K562 (cell line): Measurements from ENCODE around the gene COL20A1. TPM values are rescaled to one million over a fixed set of nuclear protein-coding genes. Genes with fewer than 3 reads are reported as not detected.

Experiments used
- ATAC-seq: fragments of 200-7000 bp; cut with Tn5 transposase; 3 replicates; pipeline ENCODE4 v1.9.1; 2020; ENCODE audit warnings: moderate library complexity
- BruUV-seq: library from RNA; stranded (reverse); fragments of 400-500 nt; replicated peaks from 2 replicates; lab custom pipeline; 2021; lab: Mats Ljungman, UMichigan
- CTCF ChIA-PET: fragments of 300-600 bp; formaldehyde crosslinking; extraction: SDS; loops from one replicate; lab custom pipeline; 2021; ENCODE audit warnings: low intra/inter-chr PET ratio; lab: Yijun Ruan, JAX
- POLR2A ChIA-PET: fragments of 300-600, 350-650 bp; sonication (Branson Sonifier 250); formaldehyde crosslinking; extraction: SDS; loops from one replicate; lab custom pipeline; 2021; ENCODE audit warnings: antibody characterized with exemption, inconsistent platforms; lab: Yijun Ruan, JAX
- DNase-seq, 4 experiments: peaks; one replicate each; pipeline versions ENCODE4 v3.0.0 to v3.0.0-alpha.2; 2011 to 2018; ENCODE audit warnings: low spot score in 3 of 4, mixed read lengths in 3 of 4; ENCODE audit errors: extremely low read depth in 1 of 4
- FAIRE-seq: peaks from 2 replicates; lab custom pipeline; 2011; peaks lifted over from hg19 to GRCh38; lab: Jason Lieb, UNC
- H2AFZ ChIP-seq: 2 replicates; pipeline ENCODE4 v1.6.0; 2011; ENCODE audit warnings: low read depth, low read length, control low read depth, inconsistent platforms
- H3K27ac ChIP-seq: fragments of 200-600 bp; 3 replicates; pipeline ENCODE4 v1.8.0; 2011; ENCODE audit warnings: low read depth, mild to moderate bottlenecking, control low read depth, inconsistent platforms, low read length, moderate library complexity, mixed read lengths; ENCODE audit errors: extremely low read depth
- H3K27me3 ChIP-seq, 2 experiments: fragments of 300-600 bp in 1 of 2; 2 replicates in 1 of 2; 3 replicates in 1 of 2; pipeline versions ENCODE4 v1.6.0 to v1.8.0; 2011; ENCODE audit warnings: inconsistent platforms in 2 of 2, low read length in 2 of 2, mild to moderate bottlenecking in 1 of 2, mixed read lengths in 1 of 2, moderate library complexity in 1 of 2; ENCODE audit not compliant: control insufficient read depth in 2 of 2, insufficient read depth in 2 of 2
- H3K36me3 ChIP-seq: fragments of 300-600 bp; 3 replicates; pipeline ENCODE4 v1.8.0; 2011; ENCODE audit warnings: mild to moderate bottlenecking, low read length, inconsistent platforms; ENCODE audit not compliant: control insufficient read depth, insufficient read depth
- H3K4me1 ChIP-seq, 2 experiments: fragments of 200-600 bp in 1 of 2; replicated peaks in 1 of 2; 2 replicates in 1 of 2; 3 replicates in 1 of 2; pipeline versions ENCODE4 v1.5.1 to v1.8.0; 2011; ENCODE audit warnings: inconsistent platforms in 2 of 2, low read length in 2 of 2, mild to moderate bottlenecking in 1 of 2, mixed read lengths in 1 of 2, moderate library complexity in 1 of 2; ENCODE audit not compliant: control insufficient read depth in 2 of 2, insufficient read depth in 2 of 2
- H3K4me2 ChIP-seq: 2 replicates; pipeline ENCODE4 v1.6.1; 2011; ENCODE audit warnings: low read length, control low read depth, inconsistent platforms, mixed read lengths; ENCODE audit not compliant: insufficient read depth
- H3K4me3 ChIP-seq: fragments of 200-600 bp; sonication (generic), shearing (Covaris generic); 2 replicates; pipeline ENCODE4 v1.5.1; 2016; ENCODE audit warnings: control low read depth, inconsistent platforms
- H3K79me2 ChIP-seq: fragments of 200-600 bp; 3 replicates; pipeline ENCODE4 v1.8.0; 2011; ENCODE audit warnings: low read length, inconsistent platforms; ENCODE audit not compliant: control insufficient read depth, insufficient read depth
- H3K9ac ChIP-seq, 2 experiments: 2 replicates each; pipeline versions ENCODE4 v1.6.0 to v1.6.1; 2011; ENCODE audit warnings: low read depth in 2 of 2, low read length in 2 of 2, control low read depth in 1 of 2, inconsistent platforms in 1 of 2, mild to moderate bottlenecking in 1 of 2, mixed read lengths in 1 of 2; ENCODE audit not compliant: insufficient read depth in 1 of 2
- H3K9me1 ChIP-seq: one replicate; pipeline ENCODE4 v1.6.0; 2011; ENCODE audit warnings: inconsistent platforms, mild to moderate bottlenecking, low read length, moderate library complexity; ENCODE audit not compliant: control insufficient read depth, insufficient read depth
- H3K9me3 ChIP-seq: replicated peaks from 2 replicates; pipeline ENCODE4 v1.5.1; 2011; ENCODE audit warnings: low read depth, low read length, inconsistent platforms; ENCODE audit not compliant: control insufficient read depth, insufficient read depth
- H4K20me1 ChIP-seq: replicated peaks from 2 replicates; pipeline ENCODE4 v1.6.1; 2011; ENCODE audit warnings: low read length, inconsistent platforms, mixed read lengths; ENCODE audit not compliant: control insufficient read depth, insufficient read depth
- EWSR1 ChIP-seq: fragments of 450-650 bp; IDR thresholded peaks from 2 replicates; pipeline ENCODE4 v1.6.1; 2018; ENCODE audit warnings: borderline replicate concordance, mild to moderate bottlenecking, low read depth, moderate library complexity; ENCODE audit not compliant: partially characterized antibody
- NCOA6 ChIP-seq: fragments of 450-650 bp; IDR thresholded peaks from 2 replicates; pipeline ENCODE4 v1.6.1; 2017; ENCODE audit warnings: mild to moderate bottlenecking
- NUFIP1 ChIP-seq: fragments of 450-650 bp; IDR thresholded peaks from 2 replicates; pipeline ENCODE4 v1.6.1; 2018; ENCODE audit not compliant: partially characterized antibody
- POLR2G ChIP-seq: fragments of 200-400 bp; formaldehyde crosslinking; IDR thresholded peaks from 2 replicates; pipeline ENCODE4 v1.6.1; 2017; ENCODE audit warnings: low read depth, mild to moderate bottlenecking, antibody characterized with exemption, low read length, moderate library complexity
- RFX7 ChIP-seq: fragments of 250-450 bp; sonication (Bioruptor Pico); IDR thresholded peaks from 2 replicates; pipeline ENCODE4 v1.5.1; 2021; ENCODE audit warnings: mild to moderate bottlenecking
- SMARCA5 ChIP-seq: fragments of 450-650 bp; IDR thresholded peaks from 2 replicates; pipeline ENCODE4 v1.6.1; 2016
- SNRNP70 ChIP-seq: fragments of 200-400 bp; formaldehyde crosslinking; optimal IDR thresholded peaks from 2 replicates; pipeline ENCODE3; 2017; ENCODE audit warnings: low read depth, low read length
- ZBTB33 ChIP-seq: sonication (generic); formaldehyde crosslinking; IDR thresholded peaks from 2 replicates; pipeline ENCODE4 v1.8.1; 2023; ENCODE audit warnings: mild to moderate bottlenecking, missing genetic modification reagents
- WGBS: fragments of 100-300 bp; shearing (Covaris generic); methylation state at CpG from one replicate; pipeline ENCODE4 v1.1.6; 2016; ENCODE audit warnings: low coverage, mixed read lengths; ENCODE audit not compliant: insufficient coverage; ENCODE audit errors: missing lambda C conversion rate; 5-methylcytosine and 5-hydroxymethylcytosine counted together
- in situ Hi-C: fragments of 300-500 bp; cut with MboI; formaldehyde crosslinking; loops from 4 replicates; pipeline ENCODE4 v1.15.0; 2018; ENCODE audit warnings: inconsistent platforms, mixed read lengths
- intact Hi-C: fragments of 100-400 bp; cut with micrococcal nuclease; formaldehyde crosslinking; loops from 2 replicates; pipeline ENCODE4 v1.14.2; 2022
- polyA plus RNA-seq, 8 experiments: library from polyadenylated mRNA; depleted of rRNA in 4 of 8; stranded (reverse) in 5 of 8; unstranded in 3 of 8; fragments of >200 nt; fragmentation: Nextera tagmentation in 2 of 8; fragmentation: Illumina TruSeq in 1 of 8; extraction: Ambion mirVana in 2 of 8; extraction: Trizol in 1 of 8; gene quantifications; 2 replicates each; pipeline versions ENCODE4 v1.2.1 to v1.2.3, GENCODE V29; 2011 to 2014; ENCODE audit warnings: inconsistent platforms in 1 of 8, missing spikeins in 1 of 8
- total RNA-seq, 7 experiments: library from RNA; depleted of rRNA in 6 of 7; stranded (reverse); fragments of >200 nt in 6 of 7; fragmentation: Illumina TruSeq in 2 of 7; extraction: Trizol in 2 of 7; gene quantifications; 2 replicates each; pipeline versions ENCODE4 v1.2.1 to v1.2.3, GENCODE V29; 2011 to 2021; ENCODE audit warnings: low replicate concordance in 1 of 7
- TF ChIP-seq, protein P1 (sequence below): fragments of 450-650 bp; formaldehyde crosslinking; IDR thresholded peaks from 2 replicates; pipeline ENCODE4 v1.4.0; 2022; ENCODE audit warnings: mild to moderate bottlenecking, moderate library complexity
- TF ChIP-seq, protein P2 (sequence below): fragments of 250-450 bp; sonication (Bioruptor Pico); IDR thresholded peaks from 2 replicates; pipeline ENCODE4 v1.5.0; 2021

Gene COL20A1
- total and polyA plus RNA-seq, 9 of the 15 experiments (the other 6 are each of a cell fraction or from before 2014, with no cell fraction given): not detected

DNA sequence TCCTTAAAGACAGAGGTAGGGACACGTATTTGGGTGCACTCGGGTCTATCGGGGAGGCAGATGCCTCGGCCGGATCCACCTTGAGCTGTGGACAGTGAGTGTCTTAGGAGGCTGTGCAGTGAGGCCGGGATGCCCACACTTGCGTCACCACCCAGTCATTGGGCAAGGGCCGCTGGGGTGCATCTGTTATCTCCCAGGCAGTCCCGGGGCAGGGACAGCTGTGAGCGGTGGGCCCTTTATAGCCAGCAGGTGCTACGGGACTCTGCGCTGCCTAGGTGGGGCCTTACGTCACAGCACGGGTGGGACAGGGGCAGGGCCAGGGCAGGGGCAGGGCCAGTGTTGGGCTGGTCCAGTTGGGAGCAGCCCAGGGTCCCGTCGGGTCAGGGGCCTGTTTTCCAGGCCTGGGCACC is 689 bp upstream of the COL20A1 start:
- peaks cover 37% of the 10 kb centered on the region for H4K20me1 ChIP-seq
- no peaks in the 10 kb centered on the region for H3K9me3 ChIP-seq
- H3K79me2 ChIP-seq: no peaks in the 10 kb centered on the region
- intact Hi-C loops (loop anchor here (5.0 kb wide), 1 partner anchor 65 kb away; no protein-coding TSS in a partner anchor), in situ Hi-C loops (no loop called here)
- ChIA-PET CTCF (no interaction called here), POLR2A (interaction anchor here (0.6 to 5.7 kb wide), 2 partner anchors 11 to 409 kb away, joined by 4 to 28 read pairs; no protein-coding TSS in a partner anchor)
- H3K4me1 ChIP-seq: peaks cover 0 to 75% of the 10 kb centered on the region in 2 experiments; a peak in 2 of 5 replicates
- no TSS peak for BruUV-seq
- H3K27me3 ChIP-seq: peaks cover 12 to 22% of the 10 kb centered on the region in 2 experiments; a peak in 4 of 5 replicates
- no peak overlapping the region for H2AFZ ChIP-seq
- H3K4me3 ChIP-seq: no peak overlapping the region
- H3K9me1 ChIP-seq: peaks cover 10% of the 10 kb centered on the region
- H3K27ac ChIP-seq: no peak overlapping the region
- WGBS: 47% methylated on average over 16 of the region's 16 CpGs
- peak; percentile 71 for TF ChIP-seq POLR2G
- TF ChIP-seq RFX7 (CRISPR knock-in tag): no peak
- no peak for TF ChIP-seq SMARCA5
- FAIRE-seq: no peak
- no peak overlapping the region for H3K9ac ChIP-seq
- ATAC-seq: no peak
- no peak overlapping the region for H3K4me2 ChIP-seq
- no peak for DNase-seq
- H3K36me3 ChIP-seq: peaks cover 22% of the 10 kb centered on the region; the same call in 1 of the 3 replicates

- CTCF ChIA-PET: no interaction called here
- no TSS peak for BruUV-seq
- no peak overlapping the region for H3K4me2 ChIP-seq
- in situ Hi-C loops (no loop called here), intact Hi-C loops (loop anchor here (5.0 kb wide), 1 partner anchor 66 kb away; no protein-coding TSS in a partner anchor)
- WGBS: 46% methylated on average over 7 of the region's 11 CpGs
- H4K20me1 ChIP-seq: peaks cover 37% of the 10 kb centered on the region
- DNase-seq (no peak), ATAC-seq (no peak), FAIRE-seq (no peak)
- peaks cover 0 to 79% of the 10 kb centered on the region in 2 experiments; a peak in 2 of 5 replicates for H3K4me1 ChIP-seq
- H3K27me3 ChIP-seq: peaks cover 12 to 29% of the 10 kb centered on the region in 2 experiments; a peak in 4 of 5 replicates
- POLR2A ChIA-PET: interaction anchor here (5.7 kb wide), 1 partner anchor 12 kb away, joined by 28 read pairs; no protein-coding TSS in a partner anchor
- TF ChIP-seq, protein P1, sequence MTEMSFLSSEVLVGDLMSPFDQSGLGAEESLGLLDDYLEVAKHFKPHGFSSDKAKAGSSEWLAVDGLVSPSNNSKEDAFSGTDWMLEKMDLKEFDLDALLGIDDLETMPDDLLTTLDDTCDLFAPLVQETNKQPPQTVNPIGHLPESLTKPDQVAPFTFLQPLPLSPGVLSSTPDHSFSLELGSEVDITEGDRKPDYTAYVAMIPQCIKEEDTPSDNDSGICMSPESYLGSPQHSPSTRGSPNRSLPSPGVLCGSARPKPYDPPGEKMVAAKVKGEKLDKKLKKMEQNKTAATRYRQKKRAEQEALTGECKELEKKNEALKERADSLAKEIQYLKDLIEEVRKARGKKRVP: no peak
- TF ChIP-seq NCOA6 (no peak), EWSR1 (no peak), SNRNP70 (no peak), NUFIP1 (no peak), POLR2G (peak; percentile 42; the same call in 1 of the 2 replicates), ZBTB33 (CRISPR knock-in tag) (no peak)
- TF ChIP-seq, protein P2, sequence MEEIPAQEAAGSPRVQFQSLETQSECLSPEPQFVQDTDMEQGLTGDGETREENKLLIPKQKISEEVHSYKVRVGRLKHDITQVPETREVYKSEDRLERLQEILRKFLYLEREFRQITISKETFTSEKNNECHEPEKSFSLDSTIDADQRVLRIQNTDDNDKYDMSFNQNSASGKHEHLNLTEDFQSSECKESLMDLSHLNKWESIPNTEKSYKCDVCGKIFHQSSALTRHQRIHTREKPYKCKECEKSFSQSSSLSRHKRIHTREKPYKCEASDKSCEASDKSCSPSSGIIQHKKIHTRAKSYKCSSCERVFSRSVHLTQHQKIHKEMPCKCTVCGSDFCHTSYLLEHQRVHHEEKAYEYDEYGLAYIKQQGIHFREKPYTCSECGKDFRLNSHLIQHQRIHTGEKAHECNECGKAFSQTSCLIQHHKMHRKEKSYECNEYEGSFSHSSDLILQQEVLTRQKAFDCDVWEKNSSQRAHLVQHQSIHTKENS (CRISPR knock-in tag): no peak
- H3K9me3 ChIP-seq: no peaks in the 10 kb centered on the region
- H3K9ac ChIP-seq: no peak overlapping the region
- H2AFZ ChIP-seq: no peak overlapping the region
- H3K4me3 ChIP-seq: no peak overlapping the region
- H3K9me1 ChIP-seq: peaks cover 10% of the 10 kb centered on the region
- no peak overlapping the region for H3K27ac ChIP-seq
- H3K36me3 ChIP-seq: peaks cover 14% of the 10 kb centered on the region; the same call in 1 of the 3 replicates
- H3K79me2 ChIP-seq: no peaks in the 10 kb centered on the region
Observed at GRCh38 chr20:63293456-63293855, 470 bp downstream of the COL20A1 start.
